ENCODE measurements around the gene EPS8L1. TPM values are rescaled to one million over a fixed set of nuclear protein-coding genes. Genes with fewer than 3 reads are reported as not detected.
"Not testable (repeated sequence)": the region's sequence is repeated elsewhere in the genome, so short reads cannot be mapped to it uniquely, and the experiment has no call there.

EPS8L1 gene
- 21.5 and 24.1 TPM in 2 replicates for total RNA-seq (2014; rRNA removed; shearing (Covaris generic); ENCODE audit: low replicate concordance)

DNA sequence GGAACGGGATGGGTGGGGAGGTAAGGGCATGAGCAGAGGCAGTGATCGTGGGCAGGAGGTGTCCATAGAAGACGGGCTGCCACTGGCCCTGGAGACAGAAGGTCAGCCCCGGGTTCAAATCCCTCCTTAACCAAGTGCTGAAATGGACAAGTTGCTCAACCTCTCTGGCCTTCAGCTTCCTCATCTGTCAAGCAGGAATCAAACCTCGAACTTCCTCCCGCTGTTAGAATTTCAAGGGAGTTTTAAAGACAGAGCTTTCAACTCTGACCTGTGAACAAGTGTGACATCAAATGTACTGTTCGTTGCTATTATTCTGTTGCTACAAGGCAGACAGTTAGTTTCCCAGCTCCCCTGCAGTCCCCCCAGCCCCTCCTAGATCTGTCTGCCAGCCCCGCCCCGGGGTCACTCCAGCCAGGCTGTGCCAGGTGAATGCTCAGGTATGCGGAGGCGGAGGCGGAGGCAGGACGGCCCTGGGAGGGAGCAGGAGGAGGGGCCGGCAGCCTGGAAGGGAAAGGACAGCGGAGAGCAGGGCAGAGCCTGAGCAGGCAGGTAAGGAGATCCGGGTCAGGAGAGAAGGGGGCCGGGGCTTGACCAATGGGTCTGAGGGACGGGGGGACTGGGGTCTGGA lies at the start of gene EPS8L1:
Gene EPS8L1 (plus strand): TSS at position 499 of the 628 bp plus-strand sequence. CDS start 576 bp downstream, outside the sequence.
- no peak for DNase-seq (ENCODE audit: low read depth)
- in situ Hi-C loops (cut with HindIII; ENCODE audit: low pct_unique_long_range_greater_than_20kb, low sequenced_read_pairs): no loop called here

GRCh38 chr19:55027140-55027471 lies 48.6 kb upstream of the EPS8L1 start:
- in situ Hi-C loops (cut with HindIII; ENCODE audit: low pct_unique_long_range_greater_than_20kb, low sequenced_read_pairs); DNase-seq (ENCODE audit: low read depth): not testable (repeated sequence)

GRCh38 chr19:55027472-55028337 lies 48.0 kb upstream of the EPS8L1 start:
- in situ Hi-C loops (cut with HindIII; ENCODE audit: low pct_unique_long_range_greater_than_20kb, low sequenced_read_pairs): no loop called here
- peak; percentile 23 for DNase-seq (ENCODE audit: low read depth)

- DNase-seq (ENCODE audit: low read depth): no peak
- in situ Hi-C loops (cut with HindIII; ENCODE audit: low pct_unique_long_range_greater_than_20kb, low sequenced_read_pairs): no loop called here
Measured at GRCh38 chr19:55028757-55029156, 46.9 kb upstream of the EPS8L1 start.

DNA sequence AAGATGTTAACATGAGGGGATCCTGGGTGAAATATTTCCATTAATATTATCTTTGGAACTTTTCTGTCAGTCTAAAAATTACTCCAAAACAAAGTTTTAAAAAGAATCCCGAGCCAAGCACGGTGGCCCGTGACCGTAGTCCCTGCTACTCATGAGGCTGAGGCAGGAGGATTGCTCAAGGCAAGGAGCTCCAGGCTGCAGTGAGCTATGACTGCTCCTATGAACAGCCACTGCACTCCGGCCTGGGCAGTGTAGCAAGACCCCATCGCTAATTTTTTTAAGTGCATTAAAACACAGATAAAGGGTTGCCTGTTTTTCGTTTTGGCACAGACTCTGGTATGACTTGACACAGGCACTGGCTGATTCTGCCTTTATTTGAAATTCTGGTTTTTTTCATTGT lies 44.5 kb upstream of the EPS8L1 start:
- DNase-seq (ENCODE audit: low read depth): no peak
- in situ Hi-C loops (cut with HindIII; ENCODE audit: low pct_unique_long_range_greater_than_20kb, low sequenced_read_pairs): no loop called here

DNA sequence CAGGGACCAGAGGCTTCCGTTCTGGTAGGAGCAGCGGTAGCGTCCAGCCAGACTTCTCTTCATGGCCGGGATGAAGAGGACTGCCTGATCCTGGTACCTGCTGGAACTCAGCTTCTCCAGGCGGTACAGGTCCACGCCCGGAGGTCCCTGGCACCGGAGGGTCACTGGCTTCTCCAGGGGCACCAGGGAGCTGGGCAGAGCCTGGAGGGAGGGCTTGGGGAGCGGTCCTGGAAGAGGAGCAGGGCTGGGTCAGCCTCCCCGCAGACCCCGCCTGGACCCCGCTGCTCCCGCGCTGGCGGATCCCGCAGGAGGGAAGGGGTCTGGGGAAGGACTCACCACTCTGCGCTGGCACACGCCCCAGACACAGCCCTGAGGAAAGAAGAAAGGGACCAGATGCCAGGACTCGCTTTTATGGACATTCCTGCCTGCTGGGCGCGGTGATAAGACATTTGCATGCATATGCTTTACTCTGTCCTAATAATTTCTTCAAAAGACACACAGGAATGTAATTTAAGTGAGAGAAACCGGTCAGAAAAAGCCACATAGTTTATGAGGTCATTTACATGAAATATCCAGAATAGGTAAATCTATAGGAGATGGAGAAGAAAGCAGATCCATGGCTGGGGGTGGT lies 43.4 kb upstream of the EPS8L1 start:
- in situ Hi-C loops (cut with HindIII; ENCODE audit: low pct_unique_long_range_greater_than_20kb, low sequenced_read_pairs): no loop called here
- no peak for DNase-seq (ENCODE audit: low read depth)

- DNase-seq (ENCODE audit: low read depth); in situ Hi-C loops (cut with HindIII; ENCODE audit: low pct_unique_long_range_greater_than_20kb, low sequenced_read_pairs): not testable (repeated sequence)
Measured at GRCh38 chr19:55032976-55033643, 42.6 kb upstream of the EPS8L1 start.

DNA sequence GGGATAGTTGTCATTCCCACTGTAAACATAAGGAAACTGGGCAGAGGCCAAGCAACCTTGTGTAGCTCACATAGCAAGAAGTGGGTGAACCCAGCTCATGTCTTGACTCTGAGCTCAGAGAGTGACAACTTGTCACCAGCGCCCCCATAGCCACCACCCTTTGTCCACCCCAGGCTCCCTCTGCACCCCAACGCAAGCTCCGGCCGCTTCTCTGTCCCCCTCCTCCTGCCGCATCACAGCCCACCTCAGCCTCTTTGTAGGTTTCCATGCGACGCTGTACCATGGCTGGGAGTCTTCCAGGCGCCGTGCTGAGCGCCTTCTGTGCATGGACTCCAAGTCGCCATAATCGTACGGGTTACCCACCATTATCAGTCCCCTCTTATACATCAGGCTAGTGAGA lies 40.9 kb upstream of the EPS8L1 start:
- no peak for DNase-seq (ENCODE audit: low read depth)
- in situ Hi-C loops (cut with HindIII; ENCODE audit: low pct_unique_long_range_greater_than_20kb, low sequenced_read_pairs): no loop called here

- DNase-seq (ENCODE audit: low read depth): no peak
- in situ Hi-C loops (cut with HindIII; ENCODE audit: low pct_unique_long_range_greater_than_20kb, low sequenced_read_pairs): no loop called here
Measured at GRCh38 chr19:55036058-55036457, 39.6 kb upstream of the EPS8L1 start.

- in situ Hi-C loops (cut with HindIII; ENCODE audit: low pct_unique_long_range_greater_than_20kb, low sequenced_read_pairs); DNase-seq (ENCODE audit: low read depth): not testable (repeated sequence)
Measured at GRCh38 chr19:55037603-55038002, 38.1 kb upstream of the EPS8L1 start.

DNA sequence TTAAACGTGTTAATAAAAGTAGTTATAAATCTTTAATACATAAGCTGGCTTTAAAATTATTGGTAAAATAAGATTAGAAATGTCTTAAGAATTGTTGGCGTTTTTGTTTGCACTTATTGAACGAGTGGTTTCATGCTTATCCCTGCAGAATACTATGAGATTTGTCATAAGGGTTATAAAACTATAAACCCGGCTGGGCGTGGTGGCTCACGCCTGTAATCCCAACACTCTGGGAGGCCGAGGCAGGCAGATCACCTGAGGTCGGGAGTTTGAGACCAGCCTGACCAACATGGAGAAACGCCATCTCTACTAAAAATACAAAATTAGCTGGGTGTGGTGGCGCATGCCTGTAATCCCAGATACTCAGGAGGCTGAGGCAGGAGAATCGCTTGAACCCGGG lies 35.0 kb upstream of the EPS8L1 start:
- in situ Hi-C loops (cut with HindIII; ENCODE audit: low pct_unique_long_range_greater_than_20kb, low sequenced_read_pairs); DNase-seq (ENCODE audit: low read depth): not testable (repeated sequence)

DNA sequence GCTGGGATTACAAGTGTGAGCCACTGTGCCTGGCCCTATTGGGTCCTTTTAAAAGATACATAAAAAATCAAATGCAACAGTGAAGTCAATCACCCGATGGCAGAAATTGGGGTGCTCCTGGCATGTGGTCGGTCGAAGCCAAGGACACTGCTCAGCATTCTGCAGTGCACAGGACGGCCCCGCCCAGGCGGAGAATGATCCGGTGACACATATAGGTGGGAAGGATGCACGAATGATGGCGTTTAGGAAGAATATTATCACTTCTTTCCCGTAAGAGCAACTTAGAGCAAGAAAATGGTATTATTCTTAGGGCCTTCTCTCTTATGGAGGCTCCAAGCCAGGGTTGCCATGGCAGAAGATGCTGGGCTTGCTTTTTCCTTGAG lies 34.4 kb upstream of the EPS8L1 start:
- in situ Hi-C loops (cut with HindIII; ENCODE audit: low pct_unique_long_range_greater_than_20kb, low sequenced_read_pairs): no loop called here

DNA sequence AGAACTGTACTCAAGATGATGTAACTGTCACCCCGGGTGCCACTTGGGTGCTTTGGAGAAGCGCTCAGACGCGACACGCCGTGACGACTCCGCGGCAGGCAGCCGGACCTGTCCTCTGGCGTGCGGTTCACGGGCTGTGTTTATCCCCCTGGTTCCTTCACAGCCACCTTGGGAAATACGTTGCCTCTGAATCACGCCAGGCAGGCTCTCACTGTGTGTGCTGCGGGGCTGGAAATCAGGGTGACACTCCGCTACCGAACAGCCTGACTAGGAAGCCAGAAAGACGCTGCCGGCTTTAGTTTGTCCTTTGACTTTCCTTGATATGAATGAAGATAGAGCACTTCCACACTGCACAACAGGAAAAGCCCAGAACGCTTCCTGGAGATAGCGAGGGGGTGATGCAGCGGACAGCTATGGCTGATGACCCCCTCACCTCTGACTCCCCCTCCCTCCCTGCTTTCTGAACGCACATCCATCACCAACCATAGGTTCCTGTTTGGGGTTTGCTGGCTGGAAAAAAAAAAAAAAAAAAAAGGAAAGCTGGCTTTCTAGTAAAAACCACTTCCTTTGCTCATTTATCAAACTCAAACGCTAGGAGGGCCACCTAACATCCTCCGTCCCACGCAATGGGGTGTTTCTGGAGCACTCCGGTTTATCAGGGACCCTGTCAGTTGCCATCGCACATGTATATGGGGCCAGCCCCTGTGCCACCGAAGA lies 33.9 kb upstream of the EPS8L1 start:
- in situ Hi-C loops (cut with HindIII; ENCODE audit: low pct_unique_long_range_greater_than_20kb, low sequenced_read_pairs): no loop called here
- no peak for DNase-seq (ENCODE audit: low read depth)

More for the DNA sequence above, 34.4 kb upstream of the EPS8L1 start:
- no peak for DNase-seq (ENCODE audit: low read depth)

GRCh38 chr19:55042344-55042678 lies 33.4 kb upstream of the EPS8L1 start:
- DNase-seq (ENCODE audit: low read depth): no peak
- in situ Hi-C loops (cut with HindIII; ENCODE audit: low pct_unique_long_range_greater_than_20kb, low sequenced_read_pairs): no loop called here

- in situ Hi-C loops (cut with HindIII; ENCODE audit: low pct_unique_long_range_greater_than_20kb, low sequenced_read_pairs): no loop called here
- DNase-seq (ENCODE audit: low read depth): no peak
Measured at GRCh38 chr19:55042688-55043087, 33.0 kb upstream of the EPS8L1 start.

GRCh38 chr19:55044286-55044685 lies 31.4 kb upstream of the EPS8L1 start:
- in situ Hi-C loops (cut with HindIII; ENCODE audit: low pct_unique_long_range_greater_than_20kb, low sequenced_read_pairs): no loop called here
- no peak for DNase-seq (ENCODE audit: low read depth)

DNA sequence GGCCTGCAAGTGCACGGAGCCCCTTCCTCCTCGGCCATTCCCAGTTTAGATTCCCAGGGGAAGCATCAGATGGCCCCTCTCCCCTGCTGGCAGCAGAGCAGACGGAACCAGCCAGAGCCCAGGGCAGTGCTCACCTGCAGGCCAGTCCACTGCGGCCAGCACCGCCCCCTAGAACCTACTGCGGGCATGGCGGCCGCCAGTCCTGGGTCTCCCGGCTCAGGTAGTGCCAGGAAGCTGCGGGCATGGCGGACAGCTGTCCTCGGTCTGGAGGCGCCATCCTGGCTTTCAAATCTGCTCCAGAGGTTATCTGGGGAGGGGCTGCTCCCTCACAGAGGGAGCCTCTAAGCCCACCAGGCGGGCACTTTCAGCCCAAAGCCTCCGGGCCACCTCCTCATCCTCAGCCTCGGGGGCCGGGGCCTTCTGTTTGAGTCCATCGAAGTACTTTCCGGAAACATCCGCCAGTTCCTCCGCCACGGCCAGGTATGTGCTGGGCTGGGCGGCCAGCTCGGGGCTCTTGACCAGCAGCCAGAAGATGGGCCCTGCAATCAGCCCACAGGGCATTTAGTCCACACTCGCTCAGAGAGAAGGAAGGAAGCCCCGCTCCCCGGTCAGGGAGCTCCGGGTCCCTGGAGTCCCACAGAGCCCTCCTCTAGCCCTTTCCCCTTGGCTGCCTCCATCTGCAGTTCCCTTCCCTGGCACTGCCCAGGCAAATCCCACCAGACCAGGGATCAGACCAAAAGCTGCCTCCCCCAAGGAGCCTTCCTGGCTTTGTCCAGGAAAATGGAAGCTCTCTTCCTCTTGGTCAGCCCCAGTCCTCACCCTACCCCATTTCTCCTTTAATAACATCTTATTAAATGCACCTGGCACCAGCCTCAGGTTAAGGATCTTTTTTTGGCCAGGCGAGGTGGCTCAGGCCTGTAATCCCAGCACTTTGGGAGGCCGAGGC lies 30.6 kb upstream of the EPS8L1 start:
- in situ Hi-C loops (cut with HindIII; ENCODE audit: low pct_unique_long_range_greater_than_20kb, low sequenced_read_pairs): no loop called here
- no peak for DNase-seq (ENCODE audit: low read depth)
